GM13977 (cell line): ENCODE results near the gene SOX1.

Source experiments
- DNase-seq: peaks from one replicate; pipeline ENCODE4 v3.0.0; 2012; ENCODE audit warnings: low spot score
- in situ Hi-C: fragments of 300-500 bp; cut with MboI; formaldehyde crosslinking; loops from one replicate; pipeline ENCODE4 v1.12.0; 2022; ENCODE audit warnings: low sequenced_read_pairs, low pct_unique_long_range_greater_than_20kb, mixed read lengths, inconsistent platforms; ENCODE audit not compliant: unreplicated experiment
- TF ChIP-seq, protein P1 (sequence below): IDR thresholded peaks from 2 replicates; pipeline ENCODE4 v1.5.1; 2012; ENCODE audit warnings: mild to moderate bottlenecking, control low read depth; ENCODE audit not compliant: insufficient read depth; ENCODE audit errors: extremely low read depth, missing control alignments

Gene SOX1

DNA sequence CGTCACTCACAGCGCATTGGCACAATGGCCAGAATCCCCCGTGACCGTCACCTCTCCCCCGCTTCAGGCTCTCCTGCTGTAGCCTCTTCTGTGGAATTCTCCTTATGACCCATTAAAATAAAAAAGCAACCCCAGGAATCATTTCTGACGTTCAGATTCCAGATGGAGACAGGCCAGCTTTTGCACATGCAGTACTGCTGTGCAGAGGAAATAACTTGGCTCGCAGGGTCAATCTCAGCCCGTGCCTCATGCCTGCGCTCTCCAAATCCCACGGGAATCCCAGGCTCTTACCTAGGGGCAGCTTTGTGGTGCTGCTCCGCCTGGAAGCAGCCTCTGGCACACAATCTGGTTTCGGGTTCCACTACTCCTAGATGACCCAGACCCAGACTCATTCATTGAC is 32.7 kb upstream of the SOX1 start:
- no peak for DNase-seq
- TF ChIP-seq, protein P1, sequence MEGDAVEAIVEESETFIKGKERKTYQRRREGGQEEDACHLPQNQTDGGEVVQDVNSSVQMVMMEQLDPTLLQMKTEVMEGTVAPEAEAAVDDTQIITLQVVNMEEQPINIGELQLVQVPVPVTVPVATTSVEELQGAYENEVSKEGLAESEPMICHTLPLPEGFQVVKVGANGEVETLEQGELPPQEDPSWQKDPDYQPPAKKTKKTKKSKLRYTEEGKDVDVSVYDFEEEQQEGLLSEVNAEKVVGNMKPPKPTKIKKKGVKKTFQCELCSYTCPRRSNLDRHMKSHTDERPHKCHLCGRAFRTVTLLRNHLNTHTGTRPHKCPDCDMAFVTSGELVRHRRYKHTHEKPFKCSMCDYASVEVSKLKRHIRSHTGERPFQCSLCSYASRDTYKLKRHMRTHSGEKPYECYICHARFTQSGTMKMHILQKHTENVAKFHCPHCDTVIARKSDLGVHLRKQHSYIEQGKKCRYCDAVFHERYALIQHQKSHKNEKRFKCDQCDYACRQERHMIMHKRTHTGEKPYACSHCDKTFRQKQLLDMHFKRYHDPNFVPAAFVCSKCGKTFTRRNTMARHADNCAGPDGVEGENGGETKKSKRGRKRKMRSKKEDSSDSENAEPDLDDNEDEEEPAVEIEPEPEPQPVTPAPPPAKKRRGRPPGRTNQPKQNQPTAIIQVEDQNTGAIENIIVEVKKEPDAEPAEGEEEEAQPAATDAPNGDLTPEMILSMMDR: no peak
- in situ Hi-C loops: no loop called here

DNA sequence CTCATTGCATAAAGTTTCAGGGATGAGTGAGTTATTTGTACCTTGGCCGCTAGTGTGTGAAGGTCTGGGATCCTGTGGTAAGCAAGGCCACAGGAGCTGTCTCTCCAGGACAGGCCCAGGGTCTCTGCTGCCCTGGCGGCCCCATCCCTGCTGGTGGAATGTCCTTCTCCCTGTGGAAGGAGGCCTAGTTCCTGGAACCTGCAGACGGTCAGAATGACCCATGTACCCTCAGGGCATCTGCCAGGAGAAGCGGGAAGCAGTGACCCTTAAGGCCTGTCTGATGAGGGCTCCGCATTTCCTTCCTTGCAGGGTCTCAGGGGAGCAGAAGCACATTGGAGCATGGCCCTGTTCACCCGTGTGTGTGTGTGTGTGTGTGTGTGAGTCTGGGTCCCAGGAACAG is 32.1 kb upstream of the SOX1 start:
- DNase-seq: no peak
- TF ChIP-seq, protein P1: no peak
- in situ Hi-C loops: no loop called here

DNA sequence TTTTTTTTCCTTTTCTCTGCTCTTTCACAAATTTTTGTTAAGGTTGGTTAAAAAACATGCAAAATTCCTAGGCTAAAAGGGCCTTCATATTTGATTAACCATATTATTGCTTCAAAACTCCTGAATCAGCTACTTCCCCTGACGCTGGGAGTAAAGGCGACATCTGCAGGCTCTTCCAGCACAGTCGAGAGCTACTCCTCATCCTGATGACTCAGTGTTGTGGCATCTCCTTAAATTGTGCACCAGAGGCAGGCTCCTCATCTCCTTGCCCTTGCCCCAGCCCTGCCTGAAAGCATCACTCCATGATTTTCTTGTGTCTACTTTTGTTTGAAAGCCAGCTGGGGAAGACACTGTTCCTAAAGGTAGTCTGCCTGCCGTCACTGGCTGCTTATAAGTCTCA is 24.5 kb upstream of the SOX1 start:
- DNase-seq: no peak
- TF ChIP-seq, protein P1: no peak
- in situ Hi-C loops: no loop called here

DNA sequence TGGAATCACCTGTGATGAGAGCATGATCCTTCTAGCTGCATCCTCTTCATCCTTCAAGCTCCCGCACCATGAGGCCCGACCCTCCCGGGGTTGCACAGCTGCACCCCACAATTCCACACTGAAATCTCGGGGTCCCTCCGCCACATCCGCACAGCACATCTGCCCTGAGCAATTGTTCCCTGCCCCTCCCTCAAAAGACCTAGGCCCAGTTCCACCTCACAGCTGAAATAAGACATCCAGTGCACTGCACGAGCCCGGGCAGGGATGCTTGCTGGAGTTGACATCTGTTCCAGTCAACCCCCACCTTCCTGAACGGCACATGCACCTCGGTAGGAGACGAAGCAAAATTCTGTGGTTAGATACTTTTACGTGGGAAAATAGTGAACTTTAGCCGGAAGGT is 14.7 kb upstream of the SOX1 start:
- no peak for DNase-seq
- in situ Hi-C loops: no loop called here
- TF ChIP-seq, protein P1: no peak

DNA sequence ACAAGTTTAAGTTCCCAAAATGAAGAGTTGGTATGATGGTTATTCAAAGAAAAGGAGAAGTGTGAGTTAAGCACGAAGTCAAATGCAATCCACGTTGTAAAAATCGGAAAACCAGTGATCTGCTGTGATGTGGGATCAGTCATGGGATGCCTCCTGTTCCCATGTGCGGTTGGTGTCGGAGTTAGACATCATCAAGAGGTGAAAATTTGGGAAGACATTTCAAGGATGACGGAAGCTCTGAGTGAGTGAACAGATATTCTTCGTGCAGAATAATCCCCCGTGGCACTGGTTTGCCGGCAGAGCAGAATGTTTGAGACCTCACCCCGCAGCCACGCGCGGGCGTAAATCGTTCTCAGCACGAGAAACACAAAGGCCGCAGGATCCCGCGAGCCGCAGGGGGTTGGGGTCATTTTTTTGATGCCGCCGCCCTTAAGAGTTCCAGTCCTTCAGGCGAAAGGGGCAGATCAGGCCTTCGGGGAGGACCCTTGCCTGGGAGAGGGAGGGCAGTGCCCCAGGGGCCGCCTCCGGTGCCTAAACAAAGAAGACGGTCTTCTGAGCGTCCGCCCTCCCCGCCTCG is 13.7 kb upstream of the SOX1 start:
- TF ChIP-seq, protein P1: no peak
- no peak for DNase-seq

DNA sequence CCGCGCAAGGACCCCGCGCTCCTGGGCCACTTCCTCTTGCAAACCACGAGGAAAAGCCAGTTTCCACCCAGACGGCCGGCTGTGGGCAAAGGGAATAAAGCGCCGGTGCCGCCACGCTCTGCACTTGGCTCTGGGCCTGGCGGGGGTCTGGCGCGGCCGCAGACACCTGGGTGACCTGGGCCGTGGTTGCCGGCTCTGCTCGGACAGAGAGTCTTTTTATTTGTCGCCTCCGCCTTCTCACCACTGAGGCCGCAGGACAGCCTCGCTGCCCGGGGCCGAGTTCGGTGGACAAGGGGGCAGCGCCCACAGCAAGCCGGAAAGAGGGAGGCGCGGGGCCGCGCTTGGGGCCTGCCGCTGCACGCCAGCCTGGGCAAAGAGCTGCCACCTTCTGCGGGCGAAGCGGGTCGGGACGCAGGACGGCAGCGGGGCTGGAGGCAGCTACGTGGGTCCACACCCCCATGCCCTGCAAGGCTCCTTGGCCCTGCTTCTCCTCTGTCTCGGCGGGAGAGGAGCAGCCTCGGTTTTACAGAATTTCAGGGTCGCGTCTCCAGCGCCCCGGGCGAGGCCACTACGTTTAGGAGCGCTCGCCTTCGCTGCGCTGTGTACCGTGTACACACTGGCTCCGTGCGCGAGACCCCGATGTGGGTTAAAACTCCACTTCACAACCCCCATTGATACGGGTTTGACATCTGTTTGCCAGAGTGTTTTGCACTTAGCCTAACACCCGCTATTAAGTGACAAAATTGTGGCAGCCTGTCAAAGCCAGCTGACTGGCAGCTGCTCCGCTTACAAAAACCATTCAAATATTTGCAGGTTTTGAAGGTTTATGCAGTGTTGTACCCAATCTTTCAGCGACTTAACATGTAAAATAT is 13.0 kb upstream of the SOX1 start:
- TF ChIP-seq, protein P1: no peak
- no peak for DNase-seq
- in situ Hi-C loops: no loop called here

More for the DNA sequence above, 13.7 kb upstream of the SOX1 start:
- in situ Hi-C loops: no loop called here
